NCI-H2227 treated with DMSO at 0.1 percent for 48 hours (cell line): ENCODE measurements around the gene TAF10.

Experiments
- DNase-seq: peaks from one replicate; lab custom pipeline; 2025; lab: John Stamatoyannopoulos, UW

The TAF10 gene

DNA sequence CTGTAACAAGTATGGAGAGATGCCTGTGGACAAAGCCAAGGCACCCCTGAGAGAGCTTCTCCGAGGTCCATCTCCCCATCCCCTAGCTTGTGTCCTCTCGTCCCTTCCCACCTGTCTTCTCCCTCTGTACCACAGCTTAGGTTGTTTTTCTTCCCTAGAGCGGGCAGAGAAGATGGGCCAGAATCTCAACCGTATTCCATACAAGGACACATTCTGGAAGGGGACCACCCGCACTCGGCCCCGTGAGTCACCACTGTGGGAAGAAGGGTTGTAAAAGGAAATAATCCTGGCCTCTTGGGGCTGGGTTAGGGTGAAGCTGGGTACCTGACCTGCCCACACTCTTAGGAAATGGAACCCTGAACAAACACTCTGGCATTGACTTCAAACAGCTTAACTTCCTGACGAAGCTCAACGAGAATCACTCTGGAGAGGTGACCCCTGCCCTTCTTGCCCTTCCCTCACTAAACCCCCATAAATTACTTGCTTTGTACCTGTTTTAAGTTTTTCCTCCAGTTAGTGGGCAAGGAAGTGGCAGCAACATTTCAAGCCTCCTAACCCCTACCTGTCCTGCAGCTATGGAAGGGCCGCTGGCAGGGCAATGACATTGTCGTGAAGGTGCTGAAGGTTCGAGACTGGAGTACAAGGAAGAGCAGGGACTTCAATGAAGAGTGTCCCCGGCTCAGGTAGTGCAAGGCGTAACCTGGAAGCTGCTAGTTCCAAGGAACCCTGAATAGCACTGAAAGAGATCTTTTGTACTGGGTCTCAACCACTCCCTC lies 3.1 kb downstream of the TAF10 start:
- DNase-seq, result no peak

GRCh38 chr11:6608011-6608410 lies 4.0 kb downstream of the TAF10 start:
- no peak for DNase-seq

DNA sequence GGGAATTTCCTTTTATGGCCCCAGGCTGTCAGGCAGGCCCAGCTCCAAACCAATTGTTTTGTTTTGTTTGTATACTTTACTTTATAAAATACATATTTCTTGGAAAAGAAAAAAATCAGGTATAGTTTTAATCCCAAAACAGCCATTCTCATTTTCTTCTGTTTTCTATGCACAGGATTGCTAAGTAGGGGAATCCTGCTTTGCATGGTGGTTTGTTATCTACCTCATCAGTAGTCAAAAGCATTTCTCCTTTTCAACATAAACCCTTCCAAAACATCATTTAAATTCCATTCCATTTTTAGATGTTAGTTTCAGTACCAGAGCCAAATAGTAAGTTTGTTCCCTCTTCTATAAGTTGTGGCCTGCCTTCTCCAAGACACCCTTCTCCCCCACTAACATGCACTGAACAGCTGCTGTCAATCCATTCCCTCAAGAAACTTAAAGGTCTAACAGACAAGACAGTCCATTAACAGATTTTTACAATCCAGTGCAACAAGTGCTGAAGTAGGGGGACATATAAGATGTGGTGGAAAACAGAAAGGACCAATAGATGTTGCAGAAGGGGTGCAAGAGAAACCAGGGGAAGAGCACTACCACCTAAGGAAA lies 4.7 kb downstream of the TAF10 start:
- no peak for DNase-seq

DNA sequence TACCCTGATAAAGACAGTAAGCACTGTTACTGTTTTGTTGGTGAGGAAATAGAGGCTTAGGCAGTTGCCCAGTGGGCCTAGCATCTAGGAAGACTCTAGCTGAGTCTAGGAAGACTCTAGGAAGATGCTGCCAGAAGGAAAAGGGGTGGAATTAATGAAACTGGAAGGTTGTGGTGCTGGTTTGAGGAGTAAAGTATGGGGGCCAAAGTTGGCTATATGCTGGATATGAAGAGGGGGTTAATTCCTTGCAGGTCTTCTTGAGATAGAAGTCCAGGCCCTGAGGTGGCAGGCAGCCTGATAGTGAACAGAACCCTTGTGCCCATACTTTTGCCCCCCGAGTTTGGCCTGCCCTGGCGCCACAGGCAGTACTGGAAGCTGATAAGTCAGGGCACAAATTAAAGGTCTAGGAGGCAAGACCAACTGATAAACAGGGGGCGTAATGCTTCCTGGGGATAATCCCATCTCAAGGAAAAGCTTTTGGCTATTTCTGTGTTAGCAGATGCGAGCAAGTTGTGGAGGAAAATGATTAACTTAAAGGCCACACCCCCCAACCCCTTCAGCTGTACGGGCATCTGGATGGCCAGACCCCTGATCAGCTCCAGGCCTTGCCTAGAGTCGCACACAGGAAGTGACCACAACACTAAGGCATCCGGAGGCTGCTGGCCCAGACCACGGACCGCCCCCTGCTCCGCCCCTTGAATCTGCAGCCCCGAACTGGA lies 5.4 kb downstream of the TAF10 start:
- DNase-seq, result peak; percentile 84

DNA sequence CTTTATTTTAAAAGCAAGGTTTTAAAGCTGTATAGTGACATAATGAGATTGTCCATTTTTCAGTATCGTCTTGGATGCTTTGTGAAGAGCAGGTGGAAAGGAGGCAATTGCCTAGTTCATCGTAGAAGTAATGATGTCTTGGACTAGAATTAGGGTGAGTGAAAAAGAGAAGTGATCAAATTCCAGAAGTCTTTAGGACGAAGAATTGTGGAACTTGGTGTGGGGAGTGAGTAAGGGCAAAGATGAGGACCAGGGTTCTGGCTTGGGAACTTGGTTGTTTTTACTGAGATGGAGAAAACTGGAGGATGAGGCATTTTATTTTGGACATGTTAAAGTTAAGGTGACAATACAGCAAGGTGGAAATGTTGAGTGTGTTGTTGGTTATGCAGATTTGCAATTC lies 7.2 kb downstream of the TAF10 start:
- no peak for DNase-seq

GRCh38 chr11:6604081-6604626 lies 7.9 kb downstream of the TAF10 start:
- peak; percentile 62 for DNase-seq

DNA sequence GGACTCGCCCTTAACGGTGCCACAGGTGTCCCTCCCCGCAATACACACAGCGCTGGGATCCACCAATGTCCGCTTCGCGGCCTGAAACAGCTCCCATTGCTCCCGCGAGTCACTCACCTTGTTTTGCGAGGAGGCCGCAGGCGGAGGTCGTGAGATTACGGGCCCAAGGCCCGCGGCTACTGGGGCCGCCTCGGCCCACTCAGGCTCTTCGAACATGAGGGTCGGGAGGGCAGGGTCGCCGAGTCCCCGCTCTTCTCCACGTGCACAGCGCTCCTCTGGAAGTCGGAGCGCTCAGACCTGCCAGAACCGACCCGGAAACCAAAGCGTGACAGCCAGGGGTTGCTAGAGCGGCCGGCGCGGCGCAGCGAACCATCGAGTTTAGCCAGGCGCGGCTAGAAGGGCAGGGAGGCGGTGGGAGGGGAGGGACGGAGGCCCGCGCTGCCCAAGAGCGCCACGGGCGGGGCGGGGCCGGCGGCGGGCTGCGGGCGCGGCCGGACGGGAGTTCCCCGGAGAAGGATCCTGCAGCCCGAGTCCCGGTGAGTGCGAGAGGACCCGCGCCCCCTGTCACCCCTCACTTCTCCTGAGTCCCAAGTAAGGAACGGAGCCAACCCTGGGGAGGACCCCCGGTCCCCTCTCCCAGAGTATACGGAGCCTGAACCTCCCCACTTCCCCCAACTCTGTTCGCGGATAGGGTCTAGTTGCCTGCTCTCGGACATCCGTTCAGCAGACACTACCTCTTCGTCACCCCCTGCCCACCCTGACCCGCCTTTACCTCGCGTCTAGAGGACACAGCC lies 8.5 kb downstream of the TAF10 start, which contains the start of the genes ILK and RRP8:
ILK (plus strand) TSS at position 488 of the 794 bp plus-strand sequence. CDS start 498 bp downstream, outside the sequence.
RRP8 (minus strand) TSS at position 330 of the 794 bp plus-strand sequence; CDS start at position 216, 114 bp downstream.
- peak; percentile 94 for DNase-seq

DNA sequence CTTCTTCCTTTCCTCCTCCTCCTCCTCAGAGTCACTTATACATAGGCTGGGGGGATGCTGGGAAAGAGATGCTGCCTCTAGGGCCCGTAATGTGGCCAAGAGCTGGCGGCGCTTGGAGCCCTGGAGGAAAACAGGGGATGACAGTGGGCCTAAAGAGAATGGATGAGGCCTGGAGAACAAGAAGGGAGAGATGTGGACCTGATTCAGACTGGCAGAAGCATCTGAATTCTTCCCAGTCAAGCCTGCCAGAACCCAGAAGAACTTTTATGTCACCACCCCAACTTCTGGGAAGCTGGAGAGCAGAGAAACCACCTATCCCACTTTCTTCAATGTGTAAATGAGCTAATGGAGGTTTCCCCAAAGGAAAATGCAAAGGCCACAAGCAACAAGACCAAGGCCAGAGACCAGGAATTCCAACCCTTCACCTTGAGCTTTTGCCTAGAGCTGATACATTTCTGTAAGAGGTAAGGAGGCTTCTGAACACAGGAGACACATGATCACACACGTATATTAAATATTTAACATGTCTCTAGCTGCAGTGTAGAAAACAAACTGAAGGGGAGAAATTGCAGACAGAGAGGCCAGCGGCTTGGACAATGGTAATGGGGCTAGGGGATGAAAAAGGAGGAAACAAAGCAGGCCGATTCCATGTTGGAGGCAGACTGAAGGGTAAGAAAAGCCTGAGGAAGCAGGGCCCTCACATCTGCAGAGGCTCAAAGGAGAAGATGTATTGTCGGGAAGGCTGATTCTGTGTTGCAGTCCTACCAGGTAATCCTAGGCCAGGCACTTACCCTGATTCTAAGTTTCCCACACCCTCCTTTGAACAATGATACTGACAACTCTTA lies 9.7 kb downstream of the TAF10 start:
- DNase-seq, result no peak

GRCh38 chr11:6601041-6601461 lies 11.0 kb downstream of the TAF10 start:
- DNase-seq, result no peak

DNA sequence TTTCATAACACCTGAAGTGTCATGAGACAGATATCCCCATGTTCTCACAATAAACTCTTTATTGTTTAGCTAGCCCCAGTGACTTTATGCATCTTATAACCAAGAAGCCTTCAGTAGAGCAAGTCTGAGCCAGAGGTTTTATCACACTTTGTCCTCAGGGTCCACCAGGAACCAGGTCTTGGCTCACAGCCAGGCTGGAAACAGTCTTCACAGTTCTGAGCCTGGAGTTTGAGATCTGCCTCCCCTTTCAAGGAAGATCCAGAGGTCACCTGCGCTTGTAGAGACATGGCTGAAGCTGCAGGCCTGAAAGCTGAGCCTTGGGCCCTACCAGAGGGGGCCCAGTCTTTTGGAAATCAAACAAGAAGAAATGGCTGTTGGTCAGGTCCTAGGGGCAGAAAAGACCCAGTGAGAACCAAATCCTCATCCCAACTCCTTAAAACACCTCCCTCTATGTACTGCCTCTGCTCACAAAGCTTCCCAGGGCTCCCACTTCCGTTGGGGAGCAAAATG lies 12.1 kb downstream of the TAF10 start:
- DNase-seq, result no peak

- DNase-seq, result no peak
These were observed 12.6 kb downstream of the TAF10 start for GRCh38 chr11:6599449-6599848.

DNA sequence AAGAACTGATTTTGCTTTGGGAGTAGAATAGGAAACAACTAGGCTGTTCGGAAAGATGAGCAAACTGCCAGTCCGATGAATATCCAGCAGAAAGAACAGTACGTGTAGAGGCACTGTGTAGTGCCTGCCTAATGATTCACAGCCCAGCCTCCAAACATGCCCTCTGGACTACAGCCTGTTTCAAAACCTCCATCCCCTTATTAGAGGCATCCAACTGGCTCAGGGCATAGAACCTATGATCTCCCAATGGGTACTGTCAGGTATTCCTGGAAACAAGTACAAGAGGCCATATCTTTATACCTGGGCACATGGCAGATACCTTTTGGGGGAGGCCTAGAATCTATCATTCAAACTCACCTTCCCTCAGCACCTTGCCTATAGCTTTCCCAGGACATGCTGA lies 13.5 kb downstream of the TAF10 start:
- DNase-seq, result no peak

DNA sequence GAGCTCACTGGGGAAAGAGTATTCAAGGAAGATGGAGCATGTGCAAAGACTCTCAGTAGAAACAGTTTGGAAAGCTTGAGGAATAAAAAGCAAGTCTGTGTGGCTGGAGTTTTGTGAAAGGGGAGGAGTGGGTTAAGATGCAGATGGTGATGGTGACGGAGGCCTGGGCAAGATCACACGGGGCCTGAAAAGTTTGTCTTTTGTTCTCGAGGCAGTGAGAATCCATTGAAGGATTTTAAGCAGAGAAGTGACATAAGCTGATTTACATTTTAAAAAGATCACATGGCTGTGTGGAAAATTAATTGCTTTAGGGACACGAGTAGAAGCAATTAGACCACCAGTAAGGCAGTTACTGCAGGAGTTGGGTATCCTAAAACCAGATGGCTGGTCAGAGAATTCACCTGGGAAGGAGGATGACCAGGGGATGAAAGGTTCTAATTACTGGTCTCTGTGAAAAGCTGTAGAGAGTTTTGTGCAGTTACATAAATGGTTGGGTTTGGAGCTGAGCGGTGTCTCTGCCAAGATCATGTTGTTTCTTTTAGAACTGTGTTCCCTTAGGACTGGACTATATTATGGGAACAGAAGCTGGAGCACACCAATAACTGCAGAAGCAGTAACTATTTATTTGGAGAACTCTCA lies 15.7 kb downstream of the TAF10 start:
- DNase-seq, result no peak

DNA sequence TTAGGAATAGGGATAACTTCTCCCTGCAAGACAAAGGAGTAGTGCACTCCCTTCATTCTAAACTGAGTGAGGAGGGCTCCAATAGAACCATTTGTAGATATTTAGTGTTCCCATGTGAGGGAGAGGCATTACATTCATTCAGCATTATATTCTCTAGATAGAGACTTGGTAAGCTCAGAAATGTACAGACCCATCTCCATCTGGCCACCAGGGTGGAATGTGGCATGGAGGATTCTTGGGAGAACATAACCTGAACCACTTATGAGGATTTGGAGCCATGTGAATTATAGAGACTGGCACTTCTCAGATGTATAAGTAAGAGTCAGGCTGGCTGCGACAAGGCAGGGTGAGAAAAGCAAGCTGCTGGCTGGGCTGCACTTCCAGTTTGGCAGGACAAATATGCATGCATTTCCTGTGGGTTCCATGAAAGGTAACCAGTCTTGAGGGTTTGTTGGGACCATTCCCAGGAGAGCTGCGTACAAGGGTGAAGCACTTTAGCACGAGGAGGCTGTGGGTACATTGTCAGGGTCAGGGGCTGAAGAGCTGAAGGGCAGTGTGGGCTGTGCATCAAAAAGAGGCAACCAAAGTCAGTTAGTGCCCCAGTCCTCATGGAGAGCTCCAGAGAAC lies 17.8 kb downstream of the TAF10 start:
- DNase-seq, result no peak

- DNase-seq, result no peak
These were observed 24.0 kb downstream of the TAF10 start for GRCh38 chr11:6588018-6588417.

DNA sequence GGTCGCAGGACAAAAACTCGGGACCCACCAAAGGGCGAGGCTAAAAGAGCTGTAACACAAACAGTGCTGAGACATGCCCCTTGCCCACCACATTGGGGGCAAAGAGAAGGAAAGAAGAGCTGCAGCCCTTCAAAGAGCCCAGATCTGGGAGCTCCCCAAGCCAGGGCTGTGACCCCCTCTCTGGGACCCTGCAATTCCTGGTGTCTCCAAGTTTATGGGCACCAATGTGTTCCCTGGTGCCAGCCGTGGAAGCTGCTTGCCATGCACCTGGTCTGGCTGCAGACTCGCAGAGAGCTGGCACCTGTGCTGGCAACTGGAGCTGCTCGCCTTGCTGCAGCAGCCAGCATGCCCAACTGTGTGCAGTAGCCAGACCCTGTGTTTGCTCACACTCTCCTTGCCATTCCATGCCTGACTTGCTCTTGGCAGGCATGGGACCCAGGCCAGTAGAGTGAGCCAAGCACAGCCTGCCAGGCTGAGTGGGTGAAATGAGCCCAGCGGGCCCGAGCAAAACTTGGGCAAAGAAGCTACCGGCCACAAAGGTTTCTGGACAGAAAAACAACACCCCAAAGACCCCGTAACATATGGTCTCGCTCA lies 24.6 kb downstream of the TAF10 start:
- no peak for DNase-seq

DNA sequence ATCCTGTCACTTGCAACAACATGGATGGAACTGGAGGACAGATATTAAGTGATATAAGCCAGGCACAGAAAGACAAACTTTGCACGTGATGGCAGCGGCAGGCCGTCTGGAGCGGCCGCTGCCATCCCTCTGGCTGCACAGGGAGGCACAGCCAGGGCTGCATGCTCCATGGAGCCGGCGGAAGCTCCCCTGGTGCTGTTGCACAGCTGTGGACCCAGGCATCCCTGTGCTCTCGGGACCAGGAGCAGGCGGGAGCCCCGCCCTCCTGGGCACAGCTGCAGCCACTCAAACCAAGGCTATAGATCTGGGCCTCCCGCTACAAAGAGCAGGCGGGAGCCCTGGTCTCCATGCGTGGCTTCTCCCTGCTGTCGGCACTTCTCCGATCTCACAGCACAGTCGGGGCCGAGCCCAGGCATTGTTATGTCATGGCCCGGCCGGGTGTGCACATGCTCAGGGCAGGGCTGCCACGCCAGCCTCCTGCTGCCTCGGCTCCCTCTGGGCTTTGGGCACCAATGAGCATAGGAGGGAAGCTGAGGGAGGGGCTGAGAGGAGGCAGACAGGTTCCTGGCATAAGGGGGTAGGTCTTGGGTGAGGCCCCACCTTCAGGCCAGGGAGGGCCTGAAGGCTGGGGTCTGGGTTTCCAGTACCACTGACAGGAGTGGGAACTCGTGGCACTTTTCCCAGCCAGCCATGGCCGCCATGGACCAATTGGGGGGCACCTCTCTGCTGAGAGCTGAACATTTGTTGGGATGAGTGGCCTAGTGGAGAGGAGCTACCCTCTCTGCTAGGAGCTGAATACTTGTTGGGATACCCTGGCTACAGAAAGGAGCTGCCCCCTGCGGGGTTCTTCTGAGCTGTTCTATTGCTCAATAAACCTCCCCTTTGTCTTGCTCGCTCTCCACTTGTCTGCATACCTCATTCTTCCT lies 25.3 kb downstream of the TAF10 start:
- peak; percentile 69 for DNase-seq

- DNase-seq, result no peak
These were observed 27.5 kb downstream of the TAF10 start for GRCh38 chr11:6584528-6584927.
